Hepatocyte (in vitro differentiated cells): ENCODE results near the gene KCNJ9. TPM values are rescaled to one million over a fixed set of nuclear protein-coding genes. Genes with fewer than 3 reads are reported as not detected.

ENCODE experiments used
- DNase-seq: peaks from one replicate; pipeline ENCODE4 v3.0.0-alpha.2; 2016; ENCODE audit warnings: low spot score
- H2AFZ ChIP-seq: fragments of 200-600 bp; sonication (generic); 2 replicates; pipeline ENCODE4 v1.6.0; 2016; ENCODE audit warnings: antibody characterized with exemption, mild to moderate bottlenecking
- H3K27ac ChIP-seq: fragments of 200-600 bp; sonication (generic); 2 replicates; pipeline ENCODE4 v1.5.1; 2016; ENCODE audit warnings: mild to moderate bottlenecking
- H3K27me3 ChIP-seq: fragments of 200-600 bp; sonication (generic); 2 replicates; pipeline ENCODE4 v1.6.1; 2016
- H3K36me3 ChIP-seq: fragments of 200-600 bp; sonication (generic); replicated peaks from 2 replicates; pipeline ENCODE4 v1.5.1; 2016; ENCODE audit warnings: low read depth; ENCODE audit not compliant: insufficient read depth
- H3K4me1 ChIP-seq: fragments of 200-600 bp; sonication (generic); 2 replicates; pipeline ENCODE4 v1.5.1; 2016; ENCODE audit warnings: mild to moderate bottlenecking, moderate library complexity; ENCODE audit not compliant: insufficient read depth
- H3K4me2 ChIP-seq: fragments of 200-600 bp; sonication (generic); 2 replicates; pipeline ENCODE4 v1.6.0; 2016
- H3K4me3 ChIP-seq: fragments of 200-600 bp; sonication (generic); 2 replicates; pipeline ENCODE4 v1.5.1; 2016; ENCODE audit warnings: mild to moderate bottlenecking
- H3K79me2 ChIP-seq: fragments of 200-600 bp; sonication (generic); 2 replicates; pipeline ENCODE4 v1.6.0; 2017; ENCODE audit warnings: mild to moderate bottlenecking
- H3K9me2 ChIP-seq: fragments of 200-600 bp; sonication (generic); replicated peaks from 2 replicates; pipeline ENCODE4 v1.6.0; 2017; ENCODE audit warnings: mild to moderate bottlenecking; ENCODE audit not compliant: insufficient read depth
- H3K9me3 ChIP-seq: fragments of 200-600 bp; sonication (generic); 2 replicates; pipeline ENCODE4 v1.5.1; 2016; ENCODE audit warnings: low read depth, mild to moderate bottlenecking
- H4K20me1 ChIP-seq: fragments of 200-600 bp; sonication (generic); 2 replicates; pipeline ENCODE4 v1.6.0; 2016; ENCODE audit warnings: mild to moderate bottlenecking; ENCODE audit not compliant: insufficient read depth, poor library complexity, severe bottlenecking
- EZH2 ChIP-seq: fragments of 200-600 bp; sonication (generic); IDR thresholded peaks from 2 replicates; pipeline ENCODE4 v1.6.1; 2016; ENCODE audit warnings: antibody characterized with exemption, mild to moderate bottlenecking, borderline replicate concordance
- EZH2phosphoT487 ChIP-seq: fragments of 200-600 bp; sonication (generic); IDR thresholded peaks from one replicate; pipeline ENCODE4 v1.6.1; 2018; ENCODE audit warnings: antibody characterized with exemption, mild to moderate bottlenecking, low read depth, moderate library complexity; ENCODE audit not compliant: unreplicated experiment, severe bottlenecking
- WGBS: methylation state at CpG from one replicate; pipeline ENCODE4 v1.1.6; 2016; ENCODE audit warnings: low lambda C conversion rate; ENCODE audit errors: missing lambda C conversion rate; 5-methylcytosine and 5-hydroxymethylcytosine counted together
- polyA plus RNA-seq: library from polyadenylated mRNA; unstranded; fragments of >200 nt; fragmentation: Nextera tagmentation; extraction: Ambion mirVana; gene quantifications from 2 replicates; pipeline ENCODE4 v1.2.1, GENCODE V29; 2016
- total RNA-seq: library from RNA; depleted of rRNA; stranded (reverse); fragments of >200 nt; gene quantifications from 2 replicates; pipeline ENCODE4 v1.2.3, GENCODE V29; 2014
- TF ChIP-seq, protein P1 (sequence below): fragments of 200-600 bp; sonication (generic); IDR thresholded peaks from 2 replicates; pipeline ENCODE4 v1.5.1; 2016; ENCODE audit warnings: antibody characterized with exemption, mild to moderate bottlenecking; ENCODE audit not compliant: poor library complexity

Gene KCNJ9
- total and polyA plus RNA-seq, 2 experiments from 2014 or later = not detected

DNA sequence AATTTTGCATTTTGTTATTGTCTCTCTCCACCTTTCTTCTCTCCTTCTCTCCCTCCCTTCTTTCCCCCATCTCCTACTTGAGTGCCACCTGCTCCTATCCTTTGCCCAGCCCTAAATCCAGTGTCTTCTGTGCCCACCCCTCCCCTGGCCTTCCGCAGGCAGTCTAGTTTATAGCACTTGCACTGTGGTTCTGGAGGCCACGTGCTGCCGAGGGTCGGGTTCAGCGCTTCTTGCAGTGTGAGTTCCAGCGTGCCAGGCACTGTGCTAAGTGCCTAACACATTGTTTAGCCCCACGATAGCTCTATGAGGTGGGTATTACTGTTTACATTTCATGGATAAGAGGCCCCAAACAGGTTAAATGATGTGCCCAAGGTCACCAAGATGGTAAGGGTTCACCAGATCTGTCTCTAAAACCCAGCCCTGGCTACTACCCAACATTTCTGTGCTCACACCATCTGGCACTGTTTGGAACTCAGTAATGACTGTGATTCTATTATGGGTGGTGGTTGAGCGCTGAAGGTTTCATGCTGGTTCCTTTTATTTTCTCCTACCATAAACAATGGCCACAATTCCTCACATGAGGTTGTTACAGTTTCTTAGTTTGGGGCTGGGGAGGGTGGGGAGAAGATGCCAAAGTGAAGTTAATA lies 56.0 kb downstream of the KCNJ9 start:
- Histone ChIP-seq H3K4me2 (no peak overlapping the region), H3K27ac (no peak overlapping the region), H3K27me3 (no peaks in the 10 kb centered on the region), H3K4me1 (no peaks in the 10 kb centered on the region), H3K79me2 (no peaks in the 10 kb centered on the region), H4K20me1 (no peaks in the 10 kb centered on the region), H2AFZ (no peak overlapping the region), H3K36me3 (no peaks in the 10 kb centered on the region), H3K4me3 (no peak overlapping the region), H3K9me3 (no peaks in the 10 kb centered on the region), H3K9me2 (no peaks in the 10 kb centered on the region)
- 89% methylated on average over 8 of the region's 8 CpGs for WGBS
- no peak for TF ChIP-seq EZH2phosphoT487
- TF ChIP-seq, protein P1, sequence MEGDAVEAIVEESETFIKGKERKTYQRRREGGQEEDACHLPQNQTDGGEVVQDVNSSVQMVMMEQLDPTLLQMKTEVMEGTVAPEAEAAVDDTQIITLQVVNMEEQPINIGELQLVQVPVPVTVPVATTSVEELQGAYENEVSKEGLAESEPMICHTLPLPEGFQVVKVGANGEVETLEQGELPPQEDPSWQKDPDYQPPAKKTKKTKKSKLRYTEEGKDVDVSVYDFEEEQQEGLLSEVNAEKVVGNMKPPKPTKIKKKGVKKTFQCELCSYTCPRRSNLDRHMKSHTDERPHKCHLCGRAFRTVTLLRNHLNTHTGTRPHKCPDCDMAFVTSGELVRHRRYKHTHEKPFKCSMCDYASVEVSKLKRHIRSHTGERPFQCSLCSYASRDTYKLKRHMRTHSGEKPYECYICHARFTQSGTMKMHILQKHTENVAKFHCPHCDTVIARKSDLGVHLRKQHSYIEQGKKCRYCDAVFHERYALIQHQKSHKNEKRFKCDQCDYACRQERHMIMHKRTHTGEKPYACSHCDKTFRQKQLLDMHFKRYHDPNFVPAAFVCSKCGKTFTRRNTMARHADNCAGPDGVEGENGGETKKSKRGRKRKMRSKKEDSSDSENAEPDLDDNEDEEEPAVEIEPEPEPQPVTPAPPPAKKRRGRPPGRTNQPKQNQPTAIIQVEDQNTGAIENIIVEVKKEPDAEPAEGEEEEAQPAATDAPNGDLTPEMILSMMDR = no peak
- no peak for DNase-seq

DNA sequence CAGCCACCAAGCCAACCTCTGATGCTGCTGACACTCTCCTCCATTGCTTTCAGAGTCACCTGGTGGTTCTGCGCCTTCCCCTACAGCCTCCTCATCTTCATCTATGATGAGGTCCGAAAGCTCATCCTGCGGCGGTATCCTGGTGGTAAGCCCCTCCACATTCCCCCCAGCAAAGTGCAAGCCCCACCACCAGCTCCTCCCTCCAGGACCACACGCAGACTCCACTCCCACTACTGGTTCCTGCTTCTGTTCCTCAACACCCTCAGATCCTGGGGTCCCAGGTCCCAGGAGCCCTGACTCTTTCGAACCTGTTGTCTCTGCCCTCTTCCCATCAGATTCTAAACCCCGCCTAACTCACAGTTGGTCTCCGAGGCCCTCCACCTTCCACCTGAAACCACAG lies 58.5 kb downstream of the KCNJ9 start:
- no peak overlapping the region for H3K4me3 ChIP-seq
- H3K4me2 ChIP-seq = no peak overlapping the region
- no peaks in the 10 kb centered on the region for H3K36me3 ChIP-seq
- no peaks in the 10 kb centered on the region for H3K4me1 ChIP-seq
- H3K9me2 ChIP-seq = no peaks in the 10 kb centered on the region
- DNase-seq = no peak
- 96% methylated on average over 8 of the region's 8 CpGs for WGBS
- H3K27ac ChIP-seq = no peak overlapping the region
- H3K79me2 ChIP-seq = no peaks in the 10 kb centered on the region
- TF ChIP-seq EZH2 (no peak), EZH2phosphoT487 (no peak)
- TF ChIP-seq, protein P1 = no peak
- no peaks in the 10 kb centered on the region for H4K20me1 ChIP-seq
- H3K27me3 ChIP-seq = no peaks in the 10 kb centered on the region
- no peaks in the 10 kb centered on the region for H3K9me3 ChIP-seq
- no peak overlapping the region for H2AFZ ChIP-seq

Other genes starting within 250 kb of the KCNJ9 start
- 0.33 TPM in 1 of 2 replicates, not detected in the other for gene VSIG8, start 218.9 kb upstream of the KCNJ9 start, total RNA-seq
- gene VSIG8, start 218.9 kb upstream of the KCNJ9 start, polyA plus RNA-seq = 0.13 and 0.38 TPM in 2 replicates
- 0.43 TPM in 1 of 2 replicates, not detected in the other for gene CFAP45, start 181.4 kb upstream of the KCNJ9 start, total RNA-seq
- not detected in 2 replicates for gene CFAP45, start 181.4 kb upstream of the KCNJ9 start, polyA plus RNA-seq
- gene TAGLN2, start 156.0 kb upstream of the KCNJ9 start, total RNA-seq = 122 and 124 TPM in 2 replicates
- gene TAGLN2, start 156.0 kb upstream of the KCNJ9 start, polyA plus RNA-seq = 284 and 292 TPM in 2 replicates
- gene IGSF9, start 135.9 kb upstream of the KCNJ9 start, total RNA-seq = 5.3 and 8.2 TPM in 2 replicates
- 22.5 and 25.4 TPM in 2 replicates for gene IGSF9, start 135.9 kb upstream of the KCNJ9 start, polyA plus RNA-seq
- not detected in 2 replicates for gene SLAMF9, start 127.3 kb upstream of the KCNJ9 start, total RNA-seq
- not detected in 2 replicates for gene SLAMF9, start 127.3 kb upstream of the KCNJ9 start, polyA plus RNA-seq
- 9.0 and 10.5 TPM in 2 replicates for gene PIGM, start 49.5 kb upstream of the KCNJ9 start, total RNA-seq
- 5.9 and 6.3 TPM in 2 replicates for gene PIGM, start 49.5 kb upstream of the KCNJ9 start, polyA plus RNA-seq
- not detected in 2 replicates for gene KCNJ10, start 11.4 kb upstream of the KCNJ9 start, total RNA-seq
- gene KCNJ10, start 11.4 kb upstream of the KCNJ9 start, polyA plus RNA-seq = not detected in 2 replicates
- gene IGSF8, start 17.1 kb downstream of the KCNJ9 start, total RNA-seq = 26.0 and 36.8 TPM in 2 replicates
- 39.3 and 54.1 TPM in 2 replicates for gene IGSF8, start 17.1 kb downstream of the KCNJ9 start, polyA plus RNA-seq
- 2.9 and 4.7 TPM in 2 replicates for gene ATP1A2, start 34.2 kb downstream of the KCNJ9 start, total RNA-seq
- 0.80 and 1.5 TPM in 2 replicates for gene ATP1A2, start 34.2 kb downstream of the KCNJ9 start, polyA plus RNA-seq
- gene ATP1A4, start 70.1 kb downstream of the KCNJ9 start, total RNA-seq = 0.68 and 4.4 TPM in 2 replicates
- 0.45 and 2.2 TPM in 2 replicates for gene ATP1A4, start 70.1 kb downstream of the KCNJ9 start, polyA plus RNA-seq
- gene CASQ1, start 109.0 kb downstream of the KCNJ9 start, total RNA-seq = 0.72 TPM in 1 of 2 replicates, not detected in the other
- gene CASQ1, start 109.0 kb downstream of the KCNJ9 start, polyA plus RNA-seq = 0.51 and 0.57 TPM in 2 replicates
- 61.1 and 82.3 TPM in 2 replicates for gene PEA15, start 123.8 kb downstream of the KCNJ9 start, total RNA-seq
- gene PEA15, start 123.8 kb downstream of the KCNJ9 start, polyA plus RNA-seq = 59.5 and 62.0 TPM in 2 replicates
- gene DCAF8, start 181.0 kb downstream of the KCNJ9 start, total RNA-seq = 85.8 and 110 TPM in 2 replicates
- 95.1 and 113 TPM in 2 replicates for gene DCAF8, start 181.0 kb downstream of the KCNJ9 start, polyA plus RNA-seq
- gene PEX19, start 203.6 kb downstream of the KCNJ9 start, total RNA-seq = 60.3 and 74.4 TPM in 2 replicates
- 37.7 and 39.3 TPM in 2 replicates for gene PEX19, start 203.6 kb downstream of the KCNJ9 start, polyA plus RNA-seq